ENCODE data around the gene FSTL5. TPM values are rescaled to one million over a fixed set of nuclear protein-coding genes. Genes with fewer than 3 reads are reported as not detected.

The FSTL5 gene
- total RNA-seq, 2 donors from 2014 or later, result 0.24 to 1.1 TPM

DNA sequence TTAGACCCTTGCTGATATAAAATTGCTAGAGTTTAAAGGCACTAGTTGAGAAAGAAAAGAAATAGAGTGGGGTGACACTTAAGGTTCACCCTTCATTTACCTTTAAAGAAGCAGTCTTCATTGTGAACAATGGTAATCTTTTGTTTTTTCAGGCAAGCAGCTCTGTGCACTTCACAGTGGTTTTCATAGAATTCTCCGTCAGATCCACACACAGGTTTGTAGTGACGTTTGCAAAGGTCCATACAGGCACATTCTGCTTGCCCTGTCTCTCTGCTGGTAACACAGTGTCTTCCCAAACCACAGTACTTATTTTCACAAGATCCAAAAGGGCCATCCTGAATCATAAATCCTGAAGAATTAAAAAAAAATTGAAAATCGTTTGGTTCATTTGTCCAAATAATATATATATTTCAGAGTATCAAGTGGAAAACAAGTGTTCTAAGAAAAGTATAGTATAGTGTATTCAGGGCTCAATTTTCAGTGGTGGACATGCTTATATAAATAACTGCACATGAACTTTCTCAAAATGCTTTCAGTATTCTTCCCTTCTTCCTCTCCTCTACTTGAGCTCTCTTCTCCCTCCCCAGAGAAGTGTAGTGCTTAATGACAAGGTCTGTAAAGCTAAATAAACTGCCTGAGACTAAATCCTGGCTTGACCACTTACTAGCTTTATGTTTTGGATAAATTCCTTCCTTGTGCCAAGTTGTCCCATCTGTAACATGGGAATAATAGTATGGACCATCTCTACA is 243.3 kb downstream of the FSTL5 start:
- Mint-ChIP-seq H3K27me3 (ENCODE audit: insufficient read depth) (no peaks in the 10 kb centered on the region), H3K4me3 (no peak overlapping the region), H3K4me1 (no peaks in the 10 kb centered on the region), H3K36me3 (ENCODE audit: low read depth) (no peaks in the 10 kb centered on the region), H3K9me3 (no peaks in the 10 kb centered on the region), H3K27ac (no peak overlapping the region)
- 76 to 87% methylated on average over 2 of the region's 3 CpGs for WGBS, 2 experiments (ENCODE audit: insufficient coverage in 1 of 2, insufficient read length in 1 of 2)
- Histone ChIP-seq H3K27me3 (ENCODE audit: control insufficient read depth, insufficient read depth, low read length, poor library complexity, severe bottlenecking) (no peaks in the 10 kb centered on the region), H3K27ac (ENCODE audit: low read depth, low read length) (no peak overlapping the region), H3K36me3 (ENCODE audit: control insufficient read depth, insufficient read depth, low read length) (no peaks in the 10 kb centered on the region), H3K4me1 (ENCODE audit: control insufficient read depth, insufficient read depth, low read length) (no peaks in the 10 kb centered on the region), H3K4me3 (ENCODE audit: low read length) (no peak overlapping the region), H3K9me3 (ENCODE audit: control insufficient read depth, low read length) (no peaks in the 10 kb centered on the region), H3K9ac (ENCODE audit: extremely low read depth, low read length, poor library complexity, severe bottlenecking) (no peak overlapping the region)
- DNase-seq, result no peak
- TF ChIP-seq, protein P1, sequence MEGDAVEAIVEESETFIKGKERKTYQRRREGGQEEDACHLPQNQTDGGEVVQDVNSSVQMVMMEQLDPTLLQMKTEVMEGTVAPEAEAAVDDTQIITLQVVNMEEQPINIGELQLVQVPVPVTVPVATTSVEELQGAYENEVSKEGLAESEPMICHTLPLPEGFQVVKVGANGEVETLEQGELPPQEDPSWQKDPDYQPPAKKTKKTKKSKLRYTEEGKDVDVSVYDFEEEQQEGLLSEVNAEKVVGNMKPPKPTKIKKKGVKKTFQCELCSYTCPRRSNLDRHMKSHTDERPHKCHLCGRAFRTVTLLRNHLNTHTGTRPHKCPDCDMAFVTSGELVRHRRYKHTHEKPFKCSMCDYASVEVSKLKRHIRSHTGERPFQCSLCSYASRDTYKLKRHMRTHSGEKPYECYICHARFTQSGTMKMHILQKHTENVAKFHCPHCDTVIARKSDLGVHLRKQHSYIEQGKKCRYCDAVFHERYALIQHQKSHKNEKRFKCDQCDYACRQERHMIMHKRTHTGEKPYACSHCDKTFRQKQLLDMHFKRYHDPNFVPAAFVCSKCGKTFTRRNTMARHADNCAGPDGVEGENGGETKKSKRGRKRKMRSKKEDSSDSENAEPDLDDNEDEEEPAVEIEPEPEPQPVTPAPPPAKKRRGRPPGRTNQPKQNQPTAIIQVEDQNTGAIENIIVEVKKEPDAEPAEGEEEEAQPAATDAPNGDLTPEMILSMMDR (conservative IDR thresholded peaks at IDR 0.05), result no peak

DNA sequence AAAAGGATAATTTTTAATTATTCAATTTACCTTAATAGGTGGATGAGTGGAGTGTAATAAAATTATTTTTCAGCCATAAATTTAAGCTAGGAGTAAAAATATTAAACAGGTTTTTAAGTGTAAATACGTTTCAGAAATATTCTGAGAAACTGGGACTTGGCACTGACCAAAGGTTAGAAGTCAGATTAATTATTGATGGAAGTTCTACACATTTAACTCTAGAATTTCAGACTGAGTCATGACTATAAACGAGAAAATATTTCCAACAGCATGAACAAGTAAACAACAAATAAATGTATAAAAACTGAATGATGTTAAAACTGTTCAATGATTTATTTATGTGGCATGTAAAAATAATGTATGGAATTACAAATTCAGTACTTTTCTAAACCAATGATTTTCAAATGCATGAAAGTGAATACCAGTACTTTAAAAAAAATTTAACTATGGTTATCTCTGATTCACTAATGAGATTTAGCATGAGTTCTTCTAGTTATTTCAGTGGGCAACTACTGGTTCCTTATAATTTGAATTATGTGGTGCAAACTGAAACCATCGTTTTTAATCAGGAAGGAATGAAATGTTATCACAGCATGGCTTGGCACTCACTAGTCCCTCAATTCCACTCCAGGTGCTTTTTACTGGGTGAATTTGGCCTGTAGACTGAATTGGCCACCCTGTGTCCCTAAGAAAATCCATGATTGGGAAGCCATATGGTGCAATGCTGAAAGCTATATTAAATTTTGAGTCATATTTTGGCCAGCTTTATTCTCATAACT is 244.2 kb downstream of the FSTL5 start:
- Histone ChIP-seq H3K27me3 (ENCODE audit: control insufficient read depth, insufficient read depth, low read length, poor library complexity, severe bottlenecking) (no peaks in the 10 kb centered on the region), H3K9ac (ENCODE audit: extremely low read depth, low read length, poor library complexity, severe bottlenecking) (no peak overlapping the region), H3K36me3 (ENCODE audit: control insufficient read depth, insufficient read depth, low read length) (no peaks in the 10 kb centered on the region), H3K27ac (ENCODE audit: low read depth, low read length) (no peak overlapping the region), H3K4me1 (ENCODE audit: control insufficient read depth, insufficient read depth, low read length) (no peaks in the 10 kb centered on the region), H3K9me3 (ENCODE audit: control insufficient read depth, low read length) (no peaks in the 10 kb centered on the region), H3K4me3 (ENCODE audit: low read length) (no peak overlapping the region)
- no peak overlapping the region for H3K27ac Mint-ChIP-seq
- no peaks in the 10 kb centered on the region for H3K27me3 Mint-ChIP-seq (ENCODE audit: insufficient read depth)
- no peaks in the 10 kb centered on the region for H3K9me3 Mint-ChIP-seq
- WGBS, 2 experiments (ENCODE audit: insufficient coverage in 1 of 2, insufficient read length in 1 of 2), result 93 to 100% methylated on average over 1 to 2 of the region's 3 CpGs
- no peaks in the 10 kb centered on the region for H3K36me3 Mint-ChIP-seq (ENCODE audit: low read depth)
- TF ChIP-seq, protein P1 (conservative IDR thresholded peaks at IDR 0.05), result no peak
- no peak for DNase-seq
- no peak overlapping the region for H3K4me3 Mint-ChIP-seq
- no peaks in the 10 kb centered on the region for H3K4me1 Mint-ChIP-seq

DNA sequence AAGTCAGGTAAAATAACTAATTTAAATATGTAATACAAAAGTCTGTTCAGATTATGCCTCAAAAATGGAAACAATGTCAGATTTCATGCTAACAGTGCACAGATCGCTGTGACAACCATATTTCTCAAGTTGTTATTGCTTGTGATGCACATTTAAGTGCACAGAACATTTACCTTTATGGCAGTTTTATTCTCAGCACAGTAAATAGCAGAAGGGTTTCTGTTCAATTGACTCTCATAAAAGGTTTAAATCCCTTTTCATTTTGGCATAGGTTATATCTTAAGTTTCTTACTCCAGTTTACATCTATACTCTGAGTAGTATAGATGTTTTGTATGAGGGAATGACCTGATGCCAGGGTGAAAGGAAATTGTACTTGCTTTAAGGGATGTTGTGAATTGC is 247.8 kb downstream of the FSTL5 start:
- H3K4me3 ChIP-seq (ENCODE audit: low read length), result no peak overlapping the region
- Mint-ChIP-seq H3K9me3 (peaks cover 4% of the 10 kb centered on the region), H3K36me3 (ENCODE audit: low read depth) (no peaks in the 10 kb centered on the region), H3K4me3 (no peak overlapping the region), H3K27ac (no peak overlapping the region), H3K27me3 (ENCODE audit: insufficient read depth) (no peaks in the 10 kb centered on the region), H3K4me1 (no peaks in the 10 kb centered on the region)
- no peaks in the 10 kb centered on the region for H3K27me3 ChIP-seq (ENCODE audit: control insufficient read depth, insufficient read depth, low read length, poor library complexity, severe bottlenecking)
- 90 to 100% methylated on average over 1 of the region's 1 CpG for WGBS, 2 experiments (ENCODE audit: insufficient coverage in 1 of 2, insufficient read length in 1 of 2)
- H3K9me3 ChIP-seq (ENCODE audit: control insufficient read depth, low read length), result no peaks in the 10 kb centered on the region
- DNase-seq, result no peak
- no peak overlapping the region for H3K27ac ChIP-seq (ENCODE audit: low read depth, low read length)
- H3K36me3 ChIP-seq (ENCODE audit: control insufficient read depth, insufficient read depth, low read length), result no peaks in the 10 kb centered on the region
- no peaks in the 10 kb centered on the region for H3K4me1 ChIP-seq (ENCODE audit: control insufficient read depth, insufficient read depth, low read length)
- no peak overlapping the region for H3K9ac ChIP-seq (ENCODE audit: extremely low read depth, low read length, poor library complexity, severe bottlenecking)
- TF ChIP-seq, protein P1 (conservative IDR thresholded peaks at IDR 0.05), result no peak

Measured in endodermal cell (in vitro differentiated cells).